ENCODE measurements around the gene FHOD3. TPM values are rescaled to one million over a fixed set of nuclear protein-coding genes. Genes with fewer than 3 reads are reported as not detected.

Gene FHOD3
- total and polyA plus RNA-seq, 2 of the 8 experiments (the other 6 are each of a cell fraction or from before 2014, with no cell fraction given) = 9.7 to 10.5 TPM

- no peak overlapping the region for H3K18ac ChIP-seq (ENCODE audit: extremely low read depth, low read length)
- H3K36me3 ChIP-seq (ENCODE audit: control insufficient read depth in 2 of 4, insufficient read depth in 4 of 4, low read length in 3 of 4) = no peaks in the 10 kb centered on the region
- H4K20me1 ChIP-seq (replicated peaks in 1 of 2; ENCODE audit: control insufficient read depth in 1 of 2, insufficient read depth in 2 of 2, low read length in 2 of 2) = peaks cover 0 to 2% of the 10 kb centered on the region in 2 experiments
- no peaks in the 10 kb centered on the region for H3K79me2 ChIP-seq (ENCODE audit: control insufficient read depth in 1 of 2, insufficient read depth in 2 of 2, low read length in 2 of 2)
- no peak overlapping the region for H2BK5ac ChIP-seq (ENCODE audit: low read depth, low read length)
- no peak overlapping the region for H4K91ac ChIP-seq (replicated peaks; ENCODE audit: insufficient read length, low read length)
- no peak overlapping the region for H2BK120ac ChIP-seq (replicated peaks; ENCODE audit: low read depth, low read length)
- H2BK12ac ChIP-seq (ENCODE audit: low read depth, low read length) = no peak overlapping the region
- no peak overlapping the region for H3K4ac ChIP-seq (replicated peaks; ENCODE audit: insufficient read length, low read depth, low read length)
- no peak overlapping the region for H3K4me3 ChIP-seq (ENCODE audit: extremely low read depth in 1 of 4, insufficient read depth in 2 of 4, low read depth in 3 of 4, low read length in 4 of 4)
- H3K23me2 ChIP-seq (ENCODE audit: low read depth, low read length) = no peaks in the 10 kb centered on the region
- no peaks in the 10 kb centered on the region for H3K27me3 ChIP-seq (replicated peaks in 1 of 4; ENCODE audit: control insufficient read depth in 3 of 4, extremely low read depth in 1 of 4, insufficient read depth in 3 of 4, low read length in 3 of 4)
- FAIRE-seq (no peak), DNase-seq (ENCODE audit: low read depth in 1 of 2, low spot score in 2 of 2) (no peak)
- 85% methylated on average over 4 of the region's 4 CpGs; no CpG with 5 or more reads in 1 of the 2 experiments for WGBS, 2 experiments (ENCODE audit: extremely low coverage in 1 of 2, insufficient coverage in 1 of 2, insufficient read length in 1 of 2, insufficient replicate concordance in 2 of 2, low coverage in 1 of 2, low lambda C conversion rate in 2 of 2, missing lambda C conversion rate in 1 of 2)
- no peaks in the 10 kb centered on the region for H3K9me3 ChIP-seq (ENCODE audit: insufficient read depth in 2 of 2, low read depth in 1 of 2, low read length in 1 of 2)
- H4K8ac ChIP-seq (ENCODE audit: extremely low read depth, insufficient read depth, low read length) = no peak overlapping the region
- no peak overlapping the region for H3K27ac ChIP-seq (ENCODE audit: low read depth, low read length)
- POLR2A ChIA-PET (ENCODE audit: partially characterized antibody) = no interaction called here
- H4K5ac ChIP-seq (ENCODE audit: insufficient read length, low read depth, low read length) = no peak overlapping the region
- H2AFZ ChIP-seq (ENCODE audit: low read length) = no peak overlapping the region
- no peak overlapping the region for H3K56ac ChIP-seq (replicated peaks; ENCODE audit: insufficient read length, low read depth, low read length)
- CTCF ChIA-PET (ENCODE audit: partially characterized antibody) = interaction anchor here (0.7 to 1.8 kb wide), 4 partner anchors 11 to 83 kb away, joined by 3 to 5 read pairs (median 4); partner anchors contain the start of gene FHOD3
- H3K9ac ChIP-seq (replicated peaks in 1 of 4; ENCODE audit: extremely low read depth in 1 of 4, low read depth in 3 of 4, low read length in 3 of 4) = no peak overlapping the region
- H3K4me1 ChIP-seq (replicated peaks in 1 of 4; ENCODE audit: control insufficient read depth in 3 of 4, insufficient read depth in 4 of 4, low read length in 3 of 4) = no peaks in the 10 kb centered on the region
- no peaks in the 10 kb centered on the region; the same call in 1 of the 2 replicates for H3K79me1 ChIP-seq (ENCODE audit: low read depth, low read length)
- H2AK5ac ChIP-seq (ENCODE audit: low read depth, low read length) = no peak overlapping the region
- no peak overlapping the region for H2BK15ac ChIP-seq (ENCODE audit: low read length)
- H2BK20ac ChIP-seq (ENCODE audit: low read length) = no peak overlapping the region
- H3K23ac ChIP-seq (ENCODE audit: insufficient read length) = no peak overlapping the region
- no peak overlapping the region for H3K4me2 ChIP-seq (ENCODE audit: insufficient read depth in 1 of 2, low read depth in 2 of 2, low read length in 2 of 2)
- no peak overlapping the region for H3K14ac ChIP-seq (ENCODE audit: insufficient read length)
- TF ChIP-seq MAFK (IDR thresholded peaks at IDR 0.05; ENCODE audit: low read depth, low read length) (no peak), SIRT6 (IDR thresholded peaks at IDR 0.05; ENCODE audit: low read length) (no peak), CREB1 (IDR thresholded peaks at IDR 0.05) (no peak), CBX8 (IDR thresholded peaks at IDR 0.05; ENCODE audit: borderline replicate concordance, low read depth, low read length) (no peak), BACH1 (IDR thresholded peaks at IDR 0.05; ENCODE audit: low read length) (no peak), HDAC6 (IDR thresholded peaks at IDR 0.05; ENCODE audit: low read depth, low read length) (no peak), SP1 (IDR thresholded peaks at IDR 0.05; ENCODE audit: low read depth, low read length) (no peak), KDM1A (IDR thresholded peaks at IDR 0.05; ENCODE audit: borderline replicate concordance, low read length) (no peak), RBBP5 (IDR thresholded peaks at IDR 0.05; ENCODE audit: borderline replicate concordance, low read depth, low read length) (no peak), JUND (IDR thresholded peaks at IDR 0.05; ENCODE audit: low read length) (no peak), TAF1 (IDR thresholded peaks at IDR 0.05; ENCODE audit: low read depth, low read length) (no peak), BCL11A (IDR thresholded peaks at IDR 0.05; ENCODE audit: low read depth in 2 of 2, low read length in 2 of 2) (no peak), SIN3A (conservative IDR thresholded peaks at IDR 0.05 in 1 of 2, IDR thresholded peaks at IDR 0.05 in 1 of 2; ENCODE audit: low read depth in 1 of 2, low read length in 2 of 2) (no peak)
- TF ChIP-seq, protein P1, sequence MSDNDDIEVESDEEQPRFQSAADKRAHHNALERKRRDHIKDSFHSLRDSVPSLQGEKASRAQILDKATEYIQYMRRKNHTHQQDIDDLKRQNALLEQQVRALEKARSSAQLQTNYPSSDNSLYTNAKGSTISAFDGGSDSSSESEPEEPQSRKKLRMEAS (IDR thresholded peaks at IDR 0.05) = no peak
Observed at GRCh38 chr18:36381075-36381474, 83.6 kb downstream of the FHOD3 start.
